Right atrium auricular region (tissue), 2 donors: ENCODE measurements around the gene VASH2. TPM values are rescaled to one million over a fixed set of nuclear protein-coding genes. Genes with fewer than 3 reads are reported as not detected.
A peak's percentile ranks its signal among the peaks of the same experiment; 100 is the strongest.

Experiments
- DNase-seq: peaks from one replicate; pipeline ENCODE4 v3.0.0-alpha.2; 2019; ENCODE audit warnings: low spot score
- H3K27ac ChIP-seq, 2 donors: fragments of 200-600 bp; sonication (generic); 1 replicate in 1 of 2; 2 replicates in 1 of 2; pipeline ENCODE4 v1.5.1; 2016 to 2019
- H3K27me3 ChIP-seq, 2 donors: fragments of 200-600 bp; sonication (generic); one replicate each; pipeline versions ENCODE4 v1.5.1 to v1.6.0; 2017 to 2019
- H3K36me3 ChIP-seq: fragments of 200-600 bp; sonication (generic); one replicate; pipeline ENCODE4 v1.5.1; 2016
- H3K4me1 ChIP-seq, 2 donors: fragments of 200-600 bp; sonication (generic); one replicate each; pipeline versions ENCODE4 v1.5.1 to v1.6.0; 2017 to 2019
- H3K4me3 ChIP-seq, 2 donors: fragments of 200-600 bp; sonication (generic); 1 replicate in 1 of 2; 2 replicates in 1 of 2; pipeline ENCODE4 v1.5.1; 2017 to 2019; ENCODE audit warnings: mild to moderate bottlenecking in 1 of 2, moderate library complexity in 1 of 2
- H3K9me3 ChIP-seq, 2 donors: fragments of 200-600 bp; sonication (generic); one replicate each; pipeline ENCODE4 v1.5.1; 2019
- total RNA-seq, 2 donors: library from RNA; depleted of rRNA; stranded (reverse); fragments of >200 nt; gene quantifications; one replicate each; pipeline ENCODE4 v1.1.0, GENCODE V29; 2016
- TF ChIP-seq, protein P1 (sequence below), 2 donors: fragments of 200-600 bp; sonication (generic); IDR thresholded peaks; one replicate each; pipeline ENCODE4 v1.5.1; 2019; ENCODE audit warnings: antibody characterized with exemption in 2 of 2

The VASH2 gene
- total RNA-seq, 2 donors from 2014 or later = 0.47 to 0.82 TPM

DNA sequence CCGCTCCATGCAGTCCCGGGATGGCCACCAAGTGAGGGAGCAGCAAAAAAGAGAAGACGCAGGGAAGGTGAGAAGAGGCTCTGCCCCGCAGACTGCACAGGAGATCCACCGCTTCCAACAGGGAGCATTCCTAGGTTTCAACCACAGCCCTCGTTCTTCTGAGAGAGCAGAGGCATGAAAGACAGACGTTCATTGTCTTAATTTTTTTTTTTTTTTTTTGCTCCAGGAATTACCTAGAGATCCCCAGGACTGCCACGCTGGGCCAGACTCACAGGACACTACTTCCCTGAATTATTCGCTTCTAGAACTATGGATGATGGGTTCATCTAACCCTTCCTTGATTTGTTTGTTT lies 33.2 kb upstream of the VASH2 start:
- TF ChIP-seq, protein P1, sequence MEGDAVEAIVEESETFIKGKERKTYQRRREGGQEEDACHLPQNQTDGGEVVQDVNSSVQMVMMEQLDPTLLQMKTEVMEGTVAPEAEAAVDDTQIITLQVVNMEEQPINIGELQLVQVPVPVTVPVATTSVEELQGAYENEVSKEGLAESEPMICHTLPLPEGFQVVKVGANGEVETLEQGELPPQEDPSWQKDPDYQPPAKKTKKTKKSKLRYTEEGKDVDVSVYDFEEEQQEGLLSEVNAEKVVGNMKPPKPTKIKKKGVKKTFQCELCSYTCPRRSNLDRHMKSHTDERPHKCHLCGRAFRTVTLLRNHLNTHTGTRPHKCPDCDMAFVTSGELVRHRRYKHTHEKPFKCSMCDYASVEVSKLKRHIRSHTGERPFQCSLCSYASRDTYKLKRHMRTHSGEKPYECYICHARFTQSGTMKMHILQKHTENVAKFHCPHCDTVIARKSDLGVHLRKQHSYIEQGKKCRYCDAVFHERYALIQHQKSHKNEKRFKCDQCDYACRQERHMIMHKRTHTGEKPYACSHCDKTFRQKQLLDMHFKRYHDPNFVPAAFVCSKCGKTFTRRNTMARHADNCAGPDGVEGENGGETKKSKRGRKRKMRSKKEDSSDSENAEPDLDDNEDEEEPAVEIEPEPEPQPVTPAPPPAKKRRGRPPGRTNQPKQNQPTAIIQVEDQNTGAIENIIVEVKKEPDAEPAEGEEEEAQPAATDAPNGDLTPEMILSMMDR (IDR thresholded peaks at IDR 0.05) = no peak
- Histone ChIP-seq H3K4me1 (no peaks in the 10 kb centered on the region), H3K36me3 (no peaks in the 10 kb centered on the region), H3K27me3 (no peaks in the 10 kb centered on the region), H3K9me3 (no peaks in the 10 kb centered on the region), H3K4me3 (peak overlapping the region in 1 of 2 donors; percentile 28), H3K27ac (no peak overlapping the region)
- DNase-seq = no peak

DNA sequence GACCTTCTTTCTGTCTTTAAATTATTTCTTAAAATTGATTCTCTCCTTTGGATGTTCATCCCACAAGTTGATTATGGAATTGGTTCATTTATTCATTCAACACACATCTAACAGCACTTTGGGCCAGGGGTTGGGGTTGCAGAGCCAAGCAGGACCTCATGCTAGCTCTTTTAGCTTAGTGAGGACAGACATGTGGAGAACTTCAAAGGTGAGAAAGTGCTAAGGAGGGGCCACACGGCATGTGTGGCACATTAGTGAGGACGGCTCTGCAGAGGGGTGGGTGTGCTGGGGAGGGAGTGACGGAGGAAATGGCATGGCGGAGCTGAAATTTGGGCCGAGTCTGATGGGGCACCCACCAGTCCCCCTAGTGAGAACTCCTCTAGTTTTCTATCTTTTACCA lies 32.5 kb upstream of the VASH2 start:
- Histone ChIP-seq H3K9me3 (no peaks in the 10 kb centered on the region), H3K27me3 (no peaks in the 10 kb centered on the region)

DNA sequence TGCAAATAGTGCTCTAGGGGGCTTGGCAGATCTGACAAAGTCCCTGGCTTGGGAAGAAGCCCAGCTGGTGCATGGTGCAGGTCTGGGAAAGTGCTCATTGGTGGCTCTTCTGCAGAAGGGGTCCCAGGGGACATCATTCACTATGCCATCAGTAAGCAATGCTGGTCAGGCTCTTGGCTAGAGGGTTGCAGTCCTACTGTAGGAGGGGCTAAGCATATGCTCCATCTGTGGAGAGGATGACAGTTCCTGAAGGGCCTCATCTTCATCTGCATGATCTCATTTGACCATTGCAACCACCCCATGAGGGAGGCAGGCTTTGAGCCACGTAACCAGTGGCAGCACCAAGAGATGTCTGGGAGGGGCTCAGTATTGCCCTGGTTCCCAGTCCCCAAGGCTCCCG lies 31.5 kb upstream of the VASH2 start:
- no peaks in the 10 kb centered on the region for H3K36me3 ChIP-seq
- H3K27ac ChIP-seq = no peak overlapping the region
- no peaks in the 10 kb centered on the region for H3K4me1 ChIP-seq
- H3K27me3 ChIP-seq = no peaks in the 10 kb centered on the region
- TF ChIP-seq, protein P1 (IDR thresholded peaks at IDR 0.05) = no peak
- H3K9me3 ChIP-seq = no peaks in the 10 kb centered on the region
- H3K4me3 ChIP-seq = no peak overlapping the region
- DNase-seq = no peak

More for the DNA sequence above, 32.5 kb upstream of the VASH2 start:
- Histone ChIP-seq H3K4me1 (no peaks in the 10 kb centered on the region), H3K36me3 (no peaks in the 10 kb centered on the region), H3K27ac (no peak overlapping the region), H3K4me3 (no peak overlapping the region)
- no peak for DNase-seq
- TF ChIP-seq, protein P1 (IDR thresholded peaks at IDR 0.05) = no peak

- H3K4me3 ChIP-seq = no peak overlapping the region
- H3K27me3 ChIP-seq = no peaks in the 10 kb centered on the region
- DNase-seq = no peak
- no peaks in the 10 kb centered on the region for H3K9me3 ChIP-seq
- H3K4me1 ChIP-seq = no peaks in the 10 kb centered on the region
- no peak overlapping the region for H3K27ac ChIP-seq
- H3K36me3 ChIP-seq = no peaks in the 10 kb centered on the region
- TF ChIP-seq, protein P1 (IDR thresholded peaks at IDR 0.05) = no peak
These were observed 30.1 kb upstream of the VASH2 start for GRCh38 chr1:212920246-212920645.

DNA sequence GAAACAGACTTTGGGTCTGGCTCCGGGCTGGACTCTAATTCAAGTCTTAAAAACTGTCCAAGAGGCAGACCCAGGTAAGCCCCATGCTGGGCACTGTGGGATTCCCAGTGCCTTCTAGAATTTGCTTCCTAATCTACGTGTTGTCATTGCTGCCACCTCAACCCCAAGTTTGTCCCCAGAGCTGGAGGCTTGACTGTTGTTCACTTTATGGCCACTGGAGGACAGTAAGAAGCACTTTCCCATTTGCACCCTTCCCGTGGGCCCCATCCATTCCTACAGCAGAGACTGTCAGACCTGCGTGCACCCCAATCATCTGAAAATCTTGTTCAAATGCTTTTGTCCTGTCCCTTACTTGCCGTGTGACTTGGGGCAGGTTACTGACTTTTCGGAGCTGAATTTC lies 29.4 kb upstream of the VASH2 start:
- no peaks in the 10 kb centered on the region for H3K4me1 ChIP-seq

DNA sequence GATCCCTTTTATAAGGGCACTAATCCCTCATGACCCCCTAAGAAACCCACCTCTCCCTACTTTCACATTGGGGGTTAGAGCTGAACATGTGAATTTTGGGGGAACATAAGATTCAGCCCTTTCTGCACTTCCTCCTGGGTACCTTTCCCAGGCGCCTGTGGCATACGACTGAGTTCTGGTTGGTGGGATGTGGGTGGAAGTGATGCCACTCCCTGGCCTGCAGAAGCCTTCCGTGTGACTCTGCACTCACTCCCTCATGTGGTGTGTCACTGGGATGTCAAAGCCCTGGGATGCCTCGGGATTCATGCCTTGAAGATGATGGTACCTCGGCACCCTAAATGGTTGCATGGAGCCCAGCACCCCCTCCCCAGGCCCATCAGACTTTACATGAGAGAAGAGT lies 28.3 kb upstream of the VASH2 start:
- Histone ChIP-seq H3K27me3 (no peaks in the 10 kb centered on the region), H3K4me3 (no peak overlapping the region), H3K4me1 (no peaks in the 10 kb centered on the region), H3K36me3 (no peaks in the 10 kb centered on the region), H3K27ac (no peak overlapping the region), H3K9me3 (no peaks in the 10 kb centered on the region)
- TF ChIP-seq, protein P1 (IDR thresholded peaks at IDR 0.05) = no peak
- DNase-seq = no peak

More for the DNA sequence above, 29.4 kb upstream of the VASH2 start:
- no peak overlapping the region for H3K27ac ChIP-seq
- H3K36me3 ChIP-seq = no peaks in the 10 kb centered on the region
- H3K9me3 ChIP-seq = no peaks in the 10 kb centered on the region
- no peak for DNase-seq
- TF ChIP-seq, protein P1 (IDR thresholded peaks at IDR 0.05) = peak in 1 of 2 donors; percentile 39
- H3K27me3 ChIP-seq = no peaks in the 10 kb centered on the region
- no peak overlapping the region for H3K4me3 ChIP-seq
